Measurements from ENCODE around the gene PHYKPL.
"Not testable (repeated sequence)": the region's sequence is repeated elsewhere in the genome, so short reads cannot be mapped to it uniquely, and the experiment has no call there.

The PHYKPL gene

GRCh38 chr5:178207183-178207916 lies 25.3 kb downstream of the PHYKPL start:
- no peak for DNase-seq (ENCODE audit: low read depth in 3 of 3)

- no peak for DNase-seq (ENCODE audit: low read depth in 3 of 3)
Measured at GRCh38 chr5:178206166-178207101, 26.2 kb downstream of the PHYKPL start.

GRCh38 chr5:178205749-178206047 lies 26.9 kb downstream of the PHYKPL start:
- DNase-seq (ENCODE audit: low read depth in 3 of 3), result no peak

GRCh38 chr5:178204935-178205748 lies 27.5 kb downstream of the PHYKPL start:
- peak; percentile 56 to 77 (median 66) for DNase-seq (ENCODE audit: low read depth in 3 of 3)

- peak; percentile 91 to 93 (median 91) for DNase-seq (ENCODE audit: low read depth in 3 of 3)
Measured at GRCh38 chr5:178204182-178204934, 28.2 kb downstream of the PHYKPL start, which contains the start of gene HNRNPAB. HNRNPAB (plus strand) TSS chr5:178204533; CDS start chr5:178204838, 305 bp downstream.

GRCh38 chr5:178203670-178204181 lies 28.9 kb downstream of the PHYKPL start:
- peak in 1 of 3 donors; percentile 27 for DNase-seq (ENCODE audit: low read depth in 3 of 3)

GRCh38 chr5:178202541-178202940 lies 30.1 kb downstream of the PHYKPL start:
- DNase-seq (ENCODE audit: low read depth in 3 of 3), result no peak

GRCh38 chr5:178201927-178202235 lies 30.7 kb downstream of the PHYKPL start:
- no peak for DNase-seq (ENCODE audit: low read depth in 3 of 3)

- no peak for DNase-seq (ENCODE audit: low read depth in 3 of 3)
Measured at GRCh38 chr5:178201221-178201926, 31.2 kb downstream of the PHYKPL start.

- DNase-seq (ENCODE audit: low read depth in 3 of 3), result no peak
Measured at GRCh38 chr5:178199581-178200434, 32.8 kb downstream of the PHYKPL start.

GRCh38 chr5:178198706-178199105 lies 33.9 kb downstream of the PHYKPL start:
- DNase-seq (ENCODE audit: low read depth in 3 of 3), result no peak

GRCh38 chr5:178198151-178198550 lies 34.5 kb downstream of the PHYKPL start:
- DNase-seq (ENCODE audit: low read depth in 3 of 3), result not testable (repeated sequence)

GRCh38 chr5:178196986-178197385 lies 35.6 kb downstream of the PHYKPL start:
- no peak for DNase-seq (ENCODE audit: low read depth in 3 of 3)

- DNase-seq (ENCODE audit: low read depth in 3 of 3), result no peak
Measured at GRCh38 chr5:178196281-178196812, 36.3 kb downstream of the PHYKPL start.

GRCh38 chr5:178194026-178194425 lies 38.6 kb downstream of the PHYKPL start:
- DNase-seq (ENCODE audit: low read depth in 3 of 3), result no peak

GRCh38 chr5:178193251-178193809 lies 39.3 kb downstream of the PHYKPL start:
- DNase-seq (ENCODE audit: low read depth in 3 of 3), result no peak

GRCh38 chr5:178192787-178193186 lies 39.8 kb downstream of the PHYKPL start:
- DNase-seq (ENCODE audit: low read depth in 3 of 3), result no peak

GRCh38 chr5:178192244-178192643 lies 40.4 kb downstream of the PHYKPL start:
- no peak for DNase-seq (ENCODE audit: low read depth in 3 of 3)

GRCh38 chr5:178191661-178192060 lies 40.9 kb downstream of the PHYKPL start:
- DNase-seq (ENCODE audit: low read depth in 3 of 3), result no peak
